IPS-NIHi7 (cell line): Measurements from ENCODE around the gene TFAP2E.

ENCODE experiments used
- DNase-seq: peaks from one replicate; pipeline ENCODE4 v3.0.0; 2012; ENCODE audit warnings: mixed read lengths; ENCODE audit errors: extremely low spot score

The TFAP2E gene

GRCh38 chr1:35595684-35596083, 22.6 kb downstream of the TFAP2E start:
- no peak for DNase-seq

- DNase-seq: no peak
Measured at GRCh38 chr1:35597870-35598269, 24.8 kb downstream of the TFAP2E start.

- DNase-seq: no peak
Measured at GRCh38 chr1:35598895-35599294, 25.8 kb downstream of the TFAP2E start.

- DNase-seq: no peak
Measured at GRCh38 chr1:35599411-35599810, 26.3 kb downstream of the TFAP2E start.

- no peak for DNase-seq
Measured at GRCh38 chr1:35600593-35600992, 27.5 kb downstream of the TFAP2E start.

GRCh38 chr1:35603468-35603867, 30.4 kb downstream of the TFAP2E start:
- no peak for DNase-seq

GRCh38 chr1:35603941-35604340, 30.8 kb downstream of the TFAP2E start:
- DNase-seq: no peak

- no peak for DNase-seq
Measured at GRCh38 chr1:35605071-35605866, 32.2 kb downstream of the TFAP2E start.

- DNase-seq: no peak
Measured at GRCh38 chr1:35605867-35606182, 32.7 kb downstream of the TFAP2E start.

- DNase-seq: no peak
Measured at GRCh38 chr1:35611655-35612054, 38.5 kb downstream of the TFAP2E start.

GRCh38 chr1:35615440-35615839, 42.3 kb downstream of the TFAP2E start:
- no peak for DNase-seq

GRCh38 chr1:35619237-35620121, 46.4 kb downstream of the TFAP2E start:
- no peak for DNase-seq

GRCh38 chr1:35622510-35623178, 49.5 kb downstream of the TFAP2E start:
- peak; percentile 28 for DNase-seq

- DNase-seq: no peak
Measured at GRCh38 chr1:35623832-35624231, 50.7 kb downstream of the TFAP2E start.

GRCh38 chr1:35629051-35629450, 55.9 kb downstream of the TFAP2E start:
- no peak for DNase-seq

GRCh38 chr1:35631396-35631795, 58.3 kb downstream of the TFAP2E start:
- DNase-seq: no peak

- no peak for DNase-seq
Measured at GRCh38 chr1:35633547-35633946, 60.4 kb downstream of the TFAP2E start.

- no peak for DNase-seq
Measured at GRCh38 chr1:35637401-35637809, 64.3 kb downstream of the TFAP2E start.

- DNase-seq: no peak
Measured at GRCh38 chr1:35640380-35641232, 67.5 kb downstream of the TFAP2E start.

GRCh38 chr1:35641233-35641866, 68.2 kb downstream of the TFAP2E start, which contains the start of gene PSMB2:
TSS of gene PSMB2 (minus strand) at chr1:35641526. CDS start at chr1:35641432, 94 bp downstream.
- DNase-seq: peak; percentile 98

- DNase-seq: no peak
Measured at GRCh38 chr1:35642471-35642955, 69.4 kb downstream of the TFAP2E start.
